ENCODE measurements around the gene SYS1. TPM values are rescaled to one million over a fixed set of nuclear protein-coding genes. Genes with fewer than 3 reads are reported as not detected.
"Not testable (repeated sequence)": the region's sequence is repeated elsewhere in the genome, so short reads cannot be mapped to it uniquely, and the experiment has no call there.

SYS1 gene
- total RNA-seq, 1 donor from 2014 or later, result 29.2 TPM

GRCh38 chr20:45347936-45348778 lies 14.8 kb upstream of the SYS1 start, which contains the start of gene SDC4:
Gene SDC4, minus strand, starts transcription at chr20:45348424. Its CDS starts 40 bp downstream, at chr20:45348384.
- no peaks in the 10 kb centered on the region for H3K9me3 Mint-ChIP-seq
- peak within 1 kb of the TSS; percentile 96 for H3K4me3 Mint-ChIP-seq
- DNase-seq (ENCODE audit: extremely low spot score, unreplicated experiment), result peak; percentile 79
- peak within 1 kb of the TSS; percentile 96 for H3K27ac Mint-ChIP-seq
- TF ChIP-seq CTCF (conservative IDR thresholded peaks at IDR 0.05), result no peak
- peaks cover 38% of the 10 kb centered on the region for H3K4me1 Mint-ChIP-seq (ENCODE audit: unreplicated experiment)
- H3K36me3 Mint-ChIP-seq, result peaks cover 4% of the 10 kb centered on the region
- H3K27me3 Mint-ChIP-seq, result no peaks in the 10 kb centered on the region

DNA sequence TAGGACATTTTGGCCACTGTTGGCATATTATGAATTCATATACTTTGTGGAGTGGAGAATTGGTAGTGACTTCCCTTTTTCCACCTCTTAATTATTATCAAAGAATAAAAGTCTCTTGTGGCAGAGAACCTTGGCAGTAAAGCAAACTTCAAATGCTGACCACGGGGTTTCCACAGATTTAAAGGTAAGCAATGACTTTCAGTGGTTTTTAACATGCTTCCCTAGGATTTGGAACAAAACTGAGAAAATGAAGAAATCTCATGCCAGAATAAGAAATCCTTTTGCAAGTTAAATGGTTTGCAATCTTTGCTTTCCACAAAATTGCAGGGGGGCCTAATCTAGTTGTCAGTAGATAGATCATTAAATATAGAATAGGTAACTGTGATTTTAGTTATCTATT lies 12.7 kb upstream of the SYS1 start:
- H3K27ac Mint-ChIP-seq, result peak overlapping the region; percentile 29
- H3K9me3 Mint-ChIP-seq, result no peaks in the 10 kb centered on the region
- DNase-seq (ENCODE audit: extremely low spot score, unreplicated experiment), result no peak
- peaks cover 23% of the 10 kb centered on the region for H3K4me1 Mint-ChIP-seq (ENCODE audit: unreplicated experiment)
- no peaks in the 10 kb centered on the region for H3K27me3 Mint-ChIP-seq
- H3K36me3 Mint-ChIP-seq, result no peaks in the 10 kb centered on the region
- no peak for TF ChIP-seq CTCF (conservative IDR thresholded peaks at IDR 0.05)
- peak overlapping the region; percentile 69 for H3K4me3 Mint-ChIP-seq

DNA sequence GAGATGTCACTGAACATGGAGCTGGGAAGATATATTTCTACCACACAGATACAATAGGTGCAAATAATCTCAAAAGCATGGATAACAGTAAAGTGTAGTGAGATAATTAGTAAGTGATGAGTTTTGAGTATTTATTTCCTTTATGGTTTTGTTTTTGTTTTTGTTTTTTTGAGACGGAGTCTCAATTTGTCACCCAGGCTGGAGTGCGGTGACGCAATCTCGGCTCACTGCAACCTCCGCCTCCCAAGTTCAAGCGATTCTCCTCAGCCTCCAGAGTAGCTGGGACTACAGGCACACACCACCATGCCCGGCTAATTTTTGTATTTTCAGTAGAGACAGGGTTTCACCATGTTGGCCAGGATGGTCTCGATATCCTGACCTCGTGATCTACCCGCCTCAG lies 12.2 kb upstream of the SYS1 start:
- Mint-ChIP-seq H3K27ac (peak overlapping the region; percentile 29), H3K4me1 (ENCODE audit: unreplicated experiment) (peaks cover 18% of the 10 kb centered on the region)
- not testable (repeated sequence) for H3K9me3 Mint-ChIP-seq; H3K4me3 Mint-ChIP-seq; H3K36me3 Mint-ChIP-seq; DNase-seq (ENCODE audit: extremely low spot score, unreplicated experiment); H3K27me3 Mint-ChIP-seq

GRCh38 chr20:45352729-45353128 lies 10.2 kb upstream of the SYS1 start:
- H3K36me3 Mint-ChIP-seq, result no peaks in the 10 kb centered on the region
- H3K9me3 Mint-ChIP-seq, result no peaks in the 10 kb centered on the region
- TF ChIP-seq CTCF (conservative IDR thresholded peaks at IDR 0.05), result no peak
- no peaks in the 10 kb centered on the region for H3K4me1 Mint-ChIP-seq (ENCODE audit: unreplicated experiment)
- H3K27me3 Mint-ChIP-seq, result no peaks in the 10 kb centered on the region
- no peak for DNase-seq (ENCODE audit: extremely low spot score, unreplicated experiment)
- no peak overlapping the region for H3K4me3 Mint-ChIP-seq
- H3K27ac Mint-ChIP-seq, result no peak overlapping the region

- no peak for TF ChIP-seq CTCF (conservative IDR thresholded peaks at IDR 0.05)
- no peaks in the 10 kb centered on the region for H3K36me3 Mint-ChIP-seq
- H3K27ac Mint-ChIP-seq, result no peak overlapping the region
- H3K27me3 Mint-ChIP-seq, result no peaks in the 10 kb centered on the region
- H3K4me3 Mint-ChIP-seq, result no peak overlapping the region
- peaks cover 6% of the 10 kb centered on the region for H3K4me1 Mint-ChIP-seq (ENCODE audit: unreplicated experiment)
- no peaks in the 10 kb centered on the region for H3K9me3 Mint-ChIP-seq
- DNase-seq (ENCODE audit: extremely low spot score, unreplicated experiment), result no peak
Measured at GRCh38 chr20:45353746-45354145, 9.2 kb upstream of the SYS1 start.

DNA sequence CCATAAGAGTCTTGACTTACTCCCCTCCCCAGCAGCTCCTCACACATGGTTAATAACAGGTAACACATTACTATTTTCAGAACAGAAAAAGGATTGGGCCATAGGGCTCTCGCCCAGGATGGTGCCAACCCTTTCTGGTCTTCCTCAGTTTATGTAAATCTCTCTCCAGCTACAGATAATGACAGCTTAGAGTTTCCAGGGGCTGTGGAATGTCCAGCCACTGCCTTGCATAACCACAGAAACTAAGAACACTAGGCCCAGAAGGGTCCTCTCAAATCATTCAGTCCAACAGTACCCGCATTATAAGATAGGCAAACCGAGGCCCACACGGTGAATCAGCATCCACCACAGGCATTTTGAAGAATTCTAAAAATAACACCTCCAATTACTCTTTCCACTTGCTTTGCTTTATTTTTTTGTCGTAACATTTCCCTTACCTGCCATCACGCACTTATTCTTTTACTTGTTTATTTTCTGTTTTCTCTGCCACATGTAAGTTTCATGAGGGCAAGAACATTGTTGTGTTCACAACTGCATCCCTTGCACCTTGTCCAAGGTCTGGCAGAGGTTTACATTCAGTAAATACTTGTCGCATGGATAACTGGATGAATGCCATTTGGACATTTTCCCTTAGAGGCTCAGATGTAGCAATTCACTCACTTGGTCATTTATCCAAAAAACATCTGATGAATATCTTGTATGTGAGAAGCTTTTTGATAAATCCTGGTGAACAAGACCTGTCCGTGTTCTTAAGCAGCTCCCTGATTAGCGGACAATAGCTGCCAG lies 8.3 kb upstream of the SYS1 start:
- Mint-ChIP-seq H3K4me1 (ENCODE audit: unreplicated experiment) (peaks cover 10% of the 10 kb centered on the region), H3K27me3 (no peaks in the 10 kb centered on the region), H3K9me3 (no peaks in the 10 kb centered on the region), H3K27ac (no peak overlapping the region), H3K36me3 (no peaks in the 10 kb centered on the region), H3K4me3 (no peak overlapping the region)
- TF ChIP-seq CTCF (conservative IDR thresholded peaks at IDR 0.05), result no peak
- DNase-seq (ENCODE audit: extremely low spot score, unreplicated experiment), result no peak
